HepG2 (cell line): ENCODE data around the gene EIF4A3. TPM values are rescaled to one million over a fixed set of nuclear protein-coding genes. Genes with fewer than 3 reads are reported as not detected.
A peak's percentile ranks its signal among the peaks of the same experiment; 100 is the strongest.

Source experiments
- CENPBD1 ChIP-seq: sonication (generic); formaldehyde crosslinking; IDR thresholded peaks from 2 replicates; pipeline ENCODE4 v1.8.0; 2022; ENCODE audit warnings: missing genetic modification reagents, low read depth, mild to moderate bottlenecking, borderline replicate concordance
- CENPX ChIP-seq: sonication (generic); formaldehyde crosslinking; IDR thresholded peaks from 2 replicates; pipeline ENCODE4 v1.9.0; 2021; ENCODE audit warnings: mild to moderate bottlenecking, missing genetic modification reagents, moderate library complexity
- EHMT2 ChIP-seq: fragments of 200-600 bp; sonication (generic); IDR thresholded peaks from 2 replicates; pipeline ENCODE4 v1.7.0; 2017; ENCODE audit warnings: antibody characterized with exemption, low read depth, low read length, borderline replicate concordance
- FIP1L1 ChIP-seq: fragments of 200-400 bp; formaldehyde crosslinking; IDR thresholded peaks from 2 replicates; pipeline ENCODE4 v1.6.1; 2018; ENCODE audit warnings: low read depth, mild to moderate bottlenecking, low read length, moderate library complexity, borderline replicate concordance; ENCODE audit not compliant: insufficient read depth
- GATA4 ChIP-seq: sonication (generic); IDR thresholded peaks from 2 replicates; pipeline ENCODE4 v1.6.1; 2016; ENCODE audit warnings: antibody characterized with exemption, low read depth, borderline replicate concordance
- GPN1 ChIP-seq: sonication (generic); formaldehyde crosslinking; IDR thresholded peaks from 2 replicates; pipeline ENCODE4 v1.5.1; 2020; ENCODE audit warnings: missing genetic modification reagents, borderline replicate concordance
- HIVEP1 ChIP-seq: sonication (generic); formaldehyde crosslinking; IDR thresholded peaks from 2 replicates; pipeline ENCODE4 v1.4.0; 2020; ENCODE audit warnings: mild to moderate bottlenecking, missing genetic modification reagents
- HMGA1 ChIP-seq: sonication (generic); formaldehyde crosslinking; conservative IDR thresholded peaks from 2 replicates; pipeline ENCODE4 v1.4.0; 2020; ENCODE audit warnings: missing genetic modification reagents
- HNRNPH1 ChIP-seq: fragments of 200-400 bp; formaldehyde crosslinking; optimal IDR thresholded peaks from 2 replicates; pipeline ENCODE3; 2017; ENCODE audit warnings: mild to moderate bottlenecking, low read depth, low read length
- MAF1 ChIP-seq: sonication (generic); formaldehyde crosslinking; IDR thresholded peaks from 2 replicates; pipeline ENCODE4 v1.5.0; 2020; ENCODE audit warnings: missing genetic modification reagents, borderline replicate concordance
- MAZ ChIP-seq, 2 experiments: sonication (generic) in 1 of 2; formaldehyde crosslinking in 1 of 2; IDR thresholded peaks; 2 replicates each; pipeline versions ENCODE4 v1.5.0 to v1.6.1; 2012 to 2020; ENCODE audit warnings: low read depth in 2 of 2, mild to moderate bottlenecking in 2 of 2, borderline replicate concordance in 1 of 2, improper control_type of control experiment in 1 of 2, low read length in 1 of 2, missing genetic modification reagents in 1 of 2, moderate library complexity in 1 of 2
- NCOA1 ChIP-seq: sonication (generic); formaldehyde crosslinking; IDR thresholded peaks from 2 replicates; pipeline ENCODE4 v1.9.0; 2021; ENCODE audit warnings: missing genetic modification reagents
- NCOA5 ChIP-seq: sonication (generic); formaldehyde crosslinking; IDR thresholded peaks from 2 replicates; pipeline ENCODE4 v1.4.0; 2020; ENCODE audit warnings: missing genetic modification reagents
- POLR2AphosphoS5 ChIP-seq: IDR thresholded peaks from 2 replicates; pipeline ENCODE4 v1.6.1; 2012; ENCODE audit warnings: low read depth, low read length
- RARA ChIP-seq: IDR thresholded peaks from 2 replicates; pipeline ENCODE4 v1.6.1; 2016; ENCODE audit warnings: missing genetic modification reagents, missing compliant biosample characterization
- ZFY ChIP-seq: sonication (generic); formaldehyde crosslinking; IDR thresholded peaks from 2 replicates; pipeline ENCODE4 v1.4.0; 2020; ENCODE audit warnings: missing genetic modification reagents
- ZKSCAN1 ChIP-seq: fragments of 150-350 bp; IDR thresholded peaks from 2 replicates; pipeline ENCODE4 v1.6.1; 2014; ENCODE audit warnings: low read length
- ZKSCAN8 ChIP-seq: IDR thresholded peaks from 2 replicates; pipeline ENCODE4 v1.6.1; 2016; ENCODE audit warnings: borderline replicate concordance, missing genetic modification reagents, missing compliant biosample characterization
- ZNF143 ChIP-seq: sonication (generic); formaldehyde crosslinking; IDR thresholded peaks from 2 replicates; pipeline ENCODE4 v1.4.0; 2020; ENCODE audit warnings: missing genetic modification reagents
- ZNF224 ChIP-seq: sonication (generic); formaldehyde crosslinking; IDR thresholded peaks from 2 replicates; pipeline ENCODE4 v1.5.0; 2020; ENCODE audit warnings: mild to moderate bottlenecking, missing genetic modification reagents
- ZNF225 ChIP-seq: sonication (generic); formaldehyde crosslinking; IDR thresholded peaks from 2 replicates; pipeline ENCODE4 v1.4.0; 2020; ENCODE audit warnings: mild to moderate bottlenecking, missing genetic modification reagents
- ZNF280D ChIP-seq: sonication (generic); formaldehyde crosslinking; IDR thresholded peaks from 2 replicates; pipeline ENCODE4 v1.5.1; 2020; ENCODE audit warnings: mild to moderate bottlenecking, missing genetic modification reagents
- ZNF430 ChIP-seq: sonication (generic); formaldehyde crosslinking; IDR thresholded peaks from 2 replicates; pipeline ENCODE4 v1.9.0; 2021; ENCODE audit warnings: mild to moderate bottlenecking, missing genetic modification reagents
- ZNF550 ChIP-seq: sonication (generic); formaldehyde crosslinking; IDR thresholded peaks from 2 replicates; pipeline ENCODE4 v1.4.0; 2020; ENCODE audit warnings: mild to moderate bottlenecking, missing genetic modification reagents, borderline replicate concordance
- ZNF644 ChIP-seq: IDR thresholded peaks from 2 replicates; pipeline ENCODE4 v1.6.1; 2016; ENCODE audit warnings: low read depth
- ZNF749 ChIP-seq: sonication (generic); formaldehyde crosslinking; IDR thresholded peaks from 2 replicates; pipeline ENCODE4 v1.8.0; 2022; ENCODE audit warnings: mild to moderate bottlenecking, missing genetic modification reagents, moderate library complexity, borderline replicate concordance
- ZSCAN21 ChIP-seq: sonication (generic); formaldehyde crosslinking; IDR thresholded peaks from 2 replicates; pipeline ENCODE4 v1.8.0; 2022; ENCODE audit warnings: mild to moderate bottlenecking, missing genetic modification reagents, moderate library complexity, borderline replicate concordance
- polyA plus RNA-seq, 8 experiments: library from polyadenylated mRNA; depleted of rRNA in 3 of 8; stranded (reverse) in 7 of 8; unstranded in 1 of 8; fragments of >200 nt; fragmentation: Illumina TruSeq in 4 of 8; extraction: Trizol in 4 of 8; gene quantifications; 2 replicates each; pipeline versions ENCODE4 v1.2.1 to v1.2.3, GENCODE V29; 2011 to 2016; ENCODE audit warnings: low read depth in 4 of 8, missing spikeins in 1 of 8, mixed read lengths in 1 of 8; ENCODE audit not compliant: insufficient read depth in 1 of 8
- total RNA-seq, 5 experiments: library from RNA; depleted of rRNA; stranded (reverse); fragments of >200 nt; fragmentation: Illumina TruSeq; extraction: Trizol; gene quantifications; 2 replicates each; pipeline ENCODE4 v1.2.3, GENCODE V29; 2016; ENCODE audit warnings: low read depth in 1 of 5

EIF4A3 gene
- total and polyA plus RNA-seq, 2 of the 13 experiments (the other 11 are each of a cell fraction or from before 2014, with no cell fraction given), result 145 to 187 TPM

- TF ChIP-seq HIVEP1 (CRISPR knock-in tag) (peak; percentile 68; the same call in 1 of the 2 replicates), EHMT2 (no peak), POLR2AphosphoS5 (peak; percentile 67), CENPX (no peak), NCOA1 (no peak), HNRNPH1 (no peak), GPN1 (peak; percentile 44; the same call in 1 of the 2 replicates), ZNF280D (CRISPR knock-in tag) (no peak), ZNF749 (CRISPR knock-in tag) (peak; percentile 97), ZNF430 (peak; percentile 72; the same call in 1 of the 2 replicates), RARA (CRISPR knock-in tag) (peak; percentile 26), ZNF225 (CRISPR knock-in tag) (peak; percentile 97), FIP1L1 (no peak), ZNF224 (peak; percentile 83; the same call in 1 of the 2 replicates), MAF1 (CRISPR knock-in tag) (peak; percentile 83), CENPBD1 (CRISPR knock-in tag) (no peak), ZKSCAN8 (CRISPR knock-in tag) (no peak), GATA4 (peak; percentile 83), HMGA1 (CRISPR knock-in tag) (no peak), ZNF143 (CRISPR knock-in tag) (no peak), ZKSCAN1 (no peak), ZNF644 (CRISPR knock-in tag) (0 out of 2 replicates have a peak, but pooled peaks have one; percentile 17), ZSCAN21 (peak; percentile 96; the same call in 1 of the 2 replicates), ZNF550 (CRISPR knock-in tag) (peak; percentile 78; the same call in 1 of the 2 replicates), ZFY (CRISPR knock-in tag) (peak; percentile 88), NCOA5 (CRISPR knock-in tag) (no peak), MAZ (IDR thresholded peaks at IDR 0.05; ENCODE audit: borderline replicate concordance, low read depth, low read length) (peak; percentile 42; the same call in 1 of the 2 replicates), MAZ (CRISPR knock-in tag; IDR thresholded peaks at IDR 0.05; ENCODE audit: low read depth) (peak; percentile 99)
Observed at GRCh38 chr17:80147035-80147822, at the start of gene EIF4A3 (continued).
